Esophagus (tissue), 2 donors: Measurements from ENCODE around the gene SPHKAP. TPM values are rescaled to one million over a fixed set of nuclear protein-coding genes. Genes with fewer than 3 reads are reported as not detected.
"Not testable (repeated sequence)": the region's sequence is repeated elsewhere in the genome, so short reads cannot be mapped to it uniquely, and the experiment has no call there.

Experiments
- H3K27ac ChIP-seq, 2 donors: one replicate each; pipeline ENCODE4 v1.5.1; 2013; ENCODE audit warnings: low read depth in 2 of 2, mild to moderate bottlenecking in 2 of 2, inconsistent platforms in 1 of 2, low read length in 1 of 2, moderate library complexity in 1 of 2
- H3K27me3 ChIP-seq, 2 donors: one replicate each; pipeline ENCODE4 v1.6.1; 2013; ENCODE audit warnings: low read length in 2 of 2, control low read depth in 1 of 2, mild to moderate bottlenecking in 1 of 2; ENCODE audit not compliant: insufficient read depth in 2 of 2, control insufficient read depth in 1 of 2
- H3K36me3 ChIP-seq, 2 donors: one replicate each; pipeline ENCODE4 v1.6.1; 2013; ENCODE audit warnings: low read length in 1 of 2; ENCODE audit not compliant: control insufficient read depth in 2 of 2, insufficient read depth in 2 of 2
- H3K4me1 ChIP-seq, 2 donors: one replicate each; pipeline ENCODE4 v1.6.1; 2013; ENCODE audit warnings: low read length in 1 of 2; ENCODE audit not compliant: control insufficient read depth in 2 of 2, insufficient read depth in 2 of 2
- H3K4me3 ChIP-seq, 2 donors: one replicate each; pipeline ENCODE4 v1.5.1; 2013; ENCODE audit warnings: low read length in 2 of 2, mild to moderate bottlenecking in 2 of 2, low read depth in 1 of 2, moderate library complexity in 1 of 2
- H3K9me3 ChIP-seq, 2 donors: one replicate each; pipeline ENCODE4 v1.6.1; 2013; ENCODE audit warnings: mild to moderate bottlenecking in 2 of 2, low read depth in 1 of 2, low read length in 1 of 2, moderate library complexity in 1 of 2; ENCODE audit not compliant: control insufficient read depth in 2 of 2, insufficient read depth in 1 of 2
- WGBS, 2 donors: extraction: QIAGEN DNeasy Blood & Tissue Kit; methylation state at CpG; one replicate each; pipeline ENCODE4 v1.1.7; 2013; 5-methylcytosine and 5-hydroxymethylcytosine counted together
- polyA plus RNA-seq, 2 donors: library from polyadenylated mRNA; stranded (reverse); fragments of 200-250 nt; gene quantifications; one replicate each; pipeline ENCODE4 v1.2.3, GENCODE V29; 2013
- donor health status: healthy with polysubstance abuse.
- donor health status: Bipolar disorder and iron deficiency.

The SPHKAP gene
- polyA plus RNA-seq, 2 donors, result not detected

DNA sequence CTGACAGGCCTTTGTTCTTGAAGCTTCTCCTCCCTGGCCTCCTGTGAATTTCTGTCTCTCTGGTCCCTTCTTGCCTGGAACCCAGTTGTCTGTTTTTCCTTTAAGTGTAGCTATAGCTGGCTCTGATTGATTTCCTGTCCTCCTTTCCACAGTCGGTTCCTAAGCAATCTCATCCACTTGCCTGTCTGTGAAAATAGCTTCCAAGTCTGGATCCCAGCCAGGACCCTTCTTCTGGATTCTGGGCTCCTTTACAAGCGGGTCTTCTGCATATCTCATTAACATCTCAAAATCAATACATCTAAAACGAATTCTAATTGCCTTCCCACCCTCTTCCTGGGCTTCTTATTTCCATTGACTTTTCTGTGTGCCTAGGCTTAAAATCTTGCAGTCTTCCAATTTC, 185.1 kb downstream of the SPHKAP start:
- WGBS, 2 donors, result 45 to 47% methylated on average over 3 of the region's 3 CpGs
- H3K4me3 ChIP-seq, result no peak overlapping the region
- no peaks in the 10 kb centered on the region for H3K27me3 ChIP-seq
- H3K36me3 ChIP-seq, result no peaks in the 10 kb centered on the region
- H3K4me1 ChIP-seq, result no peaks in the 10 kb centered on the region
- H3K9me3 ChIP-seq, result peaks cover 0 to 2% of the 10 kb centered on the region in 2 donors
- H3K27ac ChIP-seq, result no peak overlapping the region

DNA sequence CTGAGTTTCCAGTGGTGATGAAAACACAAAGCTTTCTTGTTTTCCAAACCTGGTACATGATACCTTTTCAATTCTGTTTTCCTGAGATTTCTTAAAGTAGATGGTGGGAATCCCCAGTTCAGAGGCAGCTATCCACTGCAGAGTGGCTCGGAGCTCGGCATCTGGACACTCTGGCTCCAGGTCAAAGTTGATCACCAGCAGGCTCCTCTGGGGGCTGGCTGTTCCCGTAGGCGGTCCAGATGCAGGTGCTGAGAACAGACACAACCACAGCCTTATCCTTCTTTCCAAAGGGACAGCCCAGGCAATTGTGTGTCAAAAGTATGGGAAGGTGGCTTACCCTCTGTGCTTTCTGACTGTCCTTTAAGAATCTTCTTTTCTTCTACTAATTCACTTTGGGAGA, 190.6 kb downstream of the SPHKAP start:
- Histone ChIP-seq H3K27ac (no peak overlapping the region), H3K27me3 (no peaks in the 10 kb centered on the region), H3K9me3 (peaks cover 0 to 2% of the 10 kb centered on the region in 2 donors), H3K36me3 (no peaks in the 10 kb centered on the region), H3K4me1 (no peaks in the 10 kb centered on the region), H3K4me3 (no peak overlapping the region)
- WGBS, 2 donors, result 79 to 90% methylated on average over 4 of the region's 4 CpGs

DNA sequence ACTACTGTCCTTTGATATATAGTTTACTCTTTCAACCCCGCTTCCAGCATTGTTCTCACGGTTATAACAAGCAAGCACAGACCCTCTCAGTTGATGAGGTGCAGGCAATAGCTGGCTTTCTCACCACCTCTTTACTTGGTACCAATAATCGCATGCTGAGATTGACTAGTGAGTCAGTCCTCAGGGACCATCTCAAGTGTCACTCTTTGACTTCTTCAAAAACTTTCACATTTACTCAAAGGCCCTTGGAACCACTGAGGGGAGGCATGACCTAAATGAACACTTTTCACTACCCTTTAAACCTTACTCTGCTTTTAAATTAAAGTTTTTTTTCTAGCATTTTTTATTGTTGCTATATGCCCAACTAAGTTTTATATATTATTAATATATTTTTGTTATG, 208.2 kb downstream of the SPHKAP start:
- H3K27me3 ChIP-seq, result no peaks in the 10 kb centered on the region
- no peak overlapping the region for H3K27ac ChIP-seq
- H3K4me3 ChIP-seq, result no peak overlapping the region
- H3K4me1 ChIP-seq, result no peaks in the 10 kb centered on the region
- no peaks in the 10 kb centered on the region for H3K9me3 ChIP-seq
- 76% methylated on average over 3 of the region's 3 CpGs for WGBS, 2 donors
- H3K36me3 ChIP-seq, result no peaks in the 10 kb centered on the region

DNA sequence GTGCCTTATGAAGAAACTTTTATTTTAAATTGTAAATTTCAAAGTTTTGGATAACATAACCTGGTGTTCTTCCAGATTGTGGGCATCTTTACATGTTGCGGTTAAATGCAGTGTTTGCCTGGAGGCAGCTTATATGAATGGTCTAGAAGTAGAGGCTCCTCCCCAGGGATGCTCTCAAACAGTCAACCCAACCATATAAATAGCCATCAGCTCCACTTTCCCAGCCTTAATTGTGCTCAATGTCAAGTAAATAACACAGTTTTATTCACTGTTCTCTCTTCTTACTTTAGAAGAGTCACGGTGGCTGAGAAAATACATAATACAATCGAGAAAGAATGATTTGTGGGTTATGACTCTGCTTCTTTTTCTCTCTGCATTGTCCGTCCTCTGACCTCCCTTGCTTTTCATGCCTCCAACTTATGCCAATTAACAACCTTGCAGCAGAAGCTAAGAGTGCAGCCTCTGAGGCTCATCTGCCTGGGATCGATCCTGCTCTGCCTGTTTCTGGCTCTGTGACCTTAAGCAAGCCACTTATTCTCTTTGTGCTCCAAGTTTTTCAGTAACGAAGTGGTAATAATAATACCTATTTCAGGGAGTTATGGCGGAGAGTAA, 209.8 kb downstream of the SPHKAP start:
- no peaks in the 10 kb centered on the region for H3K4me1 ChIP-seq
- no peak overlapping the region for H3K4me3 ChIP-seq
- WGBS, 2 donors, result 79 to 81% methylated on average over 7 of the region's 7 CpGs
- no peak overlapping the region for H3K27ac ChIP-seq
- H3K9me3 ChIP-seq, result no peaks in the 10 kb centered on the region
- H3K36me3 ChIP-seq, result no peaks in the 10 kb centered on the region
- no peaks in the 10 kb centered on the region for H3K27me3 ChIP-seq

DNA sequence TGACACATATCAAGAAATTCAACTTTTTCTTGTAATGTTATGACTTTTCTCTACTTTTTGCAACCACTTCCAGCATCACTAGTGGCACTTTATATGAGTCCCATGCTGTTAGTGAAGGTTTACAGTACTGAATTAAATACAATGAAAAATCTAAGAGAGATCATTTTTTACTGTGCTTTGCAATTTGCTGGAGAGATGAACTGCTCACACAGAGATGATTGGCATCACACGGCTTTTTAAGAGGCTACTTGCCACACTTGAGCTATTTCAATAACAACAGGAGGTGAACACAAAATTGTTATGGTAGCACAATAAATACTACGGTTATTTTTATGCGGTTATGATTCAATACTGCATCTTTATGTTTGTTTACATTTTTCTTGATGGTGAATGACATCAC, 221.2 kb downstream of the SPHKAP start:
- 82 to 87% methylated on average over 3 of the region's 3 CpGs for WGBS, 2 donors

DNA sequence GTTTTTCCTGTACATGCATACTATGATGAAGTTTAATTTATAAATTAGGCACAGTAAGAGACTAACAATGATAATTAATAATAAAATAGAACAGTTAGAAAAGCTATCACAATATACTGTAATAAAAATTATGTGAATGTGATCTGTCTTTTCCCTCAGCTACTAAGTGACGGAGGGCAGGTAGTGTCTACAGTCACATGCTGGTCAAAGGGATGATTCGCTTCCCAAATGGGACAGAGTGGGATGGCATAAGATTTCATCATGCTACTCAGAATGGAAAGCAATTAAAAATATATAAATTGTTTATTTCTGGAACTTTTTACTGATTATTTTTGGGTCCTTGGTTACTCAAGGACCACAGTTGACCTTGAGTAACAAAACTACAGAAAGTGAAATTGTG, 238.5 kb downstream of the SPHKAP start:
- Histone ChIP-seq H3K4me1 (no peaks in the 10 kb centered on the region), H3K27me3 (no peaks in the 10 kb centered on the region), H3K4me3 (no peak overlapping the region), H3K27ac (no peak overlapping the region), H3K9me3 (no peaks in the 10 kb centered on the region), H3K36me3 (no peaks in the 10 kb centered on the region)
- WGBS, 2 donors, result 74 to 86% methylated on average over 2 of the region's 2 CpGs

More for the DNA sequence above, 221.2 kb downstream of the SPHKAP start:
- Histone ChIP-seq H3K4me3 (no peak overlapping the region), H3K27ac (no peak overlapping the region), H3K4me1 (no peaks in the 10 kb centered on the region), H3K27me3 (no peaks in the 10 kb centered on the region), H3K36me3 (no peaks in the 10 kb centered on the region), H3K9me3 (no peaks in the 10 kb centered on the region)

DNA sequence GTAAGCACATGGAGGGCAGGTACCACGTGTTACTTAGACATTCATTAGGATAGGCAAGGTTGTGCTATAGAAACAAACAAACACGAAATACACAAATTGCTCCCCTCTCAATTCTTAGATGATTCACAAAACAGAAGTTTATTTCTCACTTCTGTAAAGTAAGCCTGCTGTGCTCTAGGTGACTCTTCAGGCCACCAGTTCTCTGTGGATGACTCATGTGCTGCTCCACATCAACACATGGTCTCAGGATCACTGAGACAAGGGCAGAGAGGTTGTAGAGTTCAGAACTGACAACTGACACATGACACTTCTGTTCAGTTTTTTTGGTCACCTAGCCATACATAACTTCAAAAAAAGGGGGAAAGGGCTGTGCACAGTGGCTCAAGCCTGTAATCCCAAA, 239.5 kb downstream of the SPHKAP start:
- Histone ChIP-seq H3K27ac (no peak overlapping the region), H3K9me3 (no peaks in the 10 kb centered on the region), H3K4me1 (no peaks in the 10 kb centered on the region), H3K36me3 (no peaks in the 10 kb centered on the region), H3K27me3 (no peaks in the 10 kb centered on the region), H3K4me3 (no peak overlapping the region)
- WGBS, 2 donors, result 61 to 76% methylated on average over 2 of the region's 2 CpGs

DNA sequence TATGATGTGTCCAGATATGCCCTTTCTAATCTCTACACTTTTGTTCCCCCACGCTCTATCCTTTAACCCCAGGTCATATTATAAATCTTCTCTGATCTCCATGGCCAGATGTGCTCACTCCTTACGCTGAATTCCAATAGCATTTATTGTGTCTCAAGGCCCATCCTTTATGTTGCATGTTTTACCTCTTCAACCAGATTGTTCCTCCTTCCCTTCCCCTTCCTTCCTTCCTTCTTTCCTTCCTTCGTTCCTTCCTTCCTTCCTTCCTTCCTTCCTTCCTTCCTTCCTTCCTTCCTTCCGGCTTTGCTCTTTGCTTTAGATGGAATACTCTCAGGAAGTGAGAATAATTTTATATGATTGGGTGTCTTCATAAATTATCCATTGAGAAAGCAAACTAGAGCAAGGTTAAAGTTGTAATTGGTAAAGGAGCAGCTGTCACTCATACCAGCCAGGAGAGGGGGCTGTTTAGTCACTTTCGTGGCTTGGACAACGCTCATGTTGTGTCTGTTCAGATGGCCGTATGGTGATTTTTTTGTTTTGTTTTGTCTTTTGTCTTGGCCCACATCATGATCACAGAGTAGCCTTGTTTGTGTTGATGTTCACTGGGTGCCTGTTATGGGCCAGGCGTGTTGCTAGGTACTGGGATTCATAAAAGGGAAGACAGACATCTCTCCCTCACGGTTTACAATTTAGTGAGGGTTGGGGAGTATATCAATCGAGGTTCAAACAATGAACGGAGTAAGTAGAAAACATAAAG, 242.0 kb downstream of the SPHKAP start:
- H3K4me1 ChIP-seq, result no peaks in the 10 kb centered on the region
- 49 to 52% methylated on average over 11 of the region's 11 CpGs for WGBS, 2 donors
- H3K27ac ChIP-seq, result no peak overlapping the region
- H3K4me3 ChIP-seq, result no peak overlapping the region
- no peaks in the 10 kb centered on the region for H3K36me3 ChIP-seq
- H3K27me3 ChIP-seq, result no peaks in the 10 kb centered on the region
- H3K9me3 ChIP-seq, result no peaks in the 10 kb centered on the region

DNA sequence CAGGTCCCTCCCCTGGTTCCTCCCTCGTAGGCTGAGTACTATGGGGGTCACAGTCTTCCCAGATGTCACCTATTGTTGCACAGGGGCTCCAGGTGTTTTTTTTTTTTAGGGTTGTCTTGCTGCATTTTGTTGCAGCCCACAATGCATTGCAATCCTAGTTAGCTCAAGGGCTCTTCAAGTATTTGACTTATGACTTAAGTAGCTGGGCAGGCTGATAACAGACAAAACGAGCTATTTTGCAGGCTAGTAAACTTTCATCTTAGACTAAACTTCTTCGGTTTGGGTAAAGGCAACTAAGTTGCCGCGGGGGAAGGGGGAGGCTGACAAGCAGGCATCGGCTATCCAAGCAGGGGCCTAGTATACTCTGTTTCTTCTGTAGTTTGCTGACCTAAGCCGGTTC, 245.2 kb downstream of the SPHKAP start:
- not testable (repeated sequence) for H3K9me3 ChIP-seq, H3K27ac ChIP-seq, H3K4me1 ChIP-seq, H3K36me3 ChIP-seq, H3K27me3 ChIP-seq, H3K4me3 ChIP-seq
- whole genome bisulfite sequencing, 2 donors, result 71 to 74% methylated on average over 7 of the region's 7 CpGs

DNA sequence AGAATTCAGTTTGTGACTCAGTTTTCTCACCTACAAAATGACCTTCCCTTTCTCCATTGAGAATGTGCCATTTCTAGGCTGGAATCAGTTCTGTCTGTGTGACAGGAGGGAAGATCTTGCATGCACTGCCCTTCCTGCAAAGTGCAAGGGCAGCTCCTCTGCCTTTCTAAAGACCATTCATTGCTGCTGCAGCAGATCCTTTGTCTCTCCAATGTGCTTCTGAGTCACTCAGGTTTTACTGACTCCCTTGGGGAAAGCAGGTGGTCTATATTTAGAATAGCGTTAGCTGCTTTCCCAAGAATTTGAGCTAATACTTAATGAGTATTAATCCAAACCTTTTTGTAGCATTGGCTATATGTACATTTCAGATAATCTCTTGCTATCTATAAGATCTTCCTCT, 247.6 kb downstream of the SPHKAP start:
- Histone ChIP-seq H3K9me3 (no peaks in the 10 kb centered on the region), H3K4me1 (no peaks in the 10 kb centered on the region), H3K4me3 (no peak overlapping the region), H3K36me3 (no peaks in the 10 kb centered on the region), H3K27me3 (no peaks in the 10 kb centered on the region), H3K27ac (no peak overlapping the region)
- WGBS, 2 donors, result 80 to 84% methylated on average over 1 of the region's 1 CpG
